Measurements from ENCODE around the gene DNAH6.

Gene DNAH6

GRCh38 chr2:84793641-84794040, 277.3 kb downstream of the DNAH6 start:
- TF ChIP-seq CTCF (IDR thresholded peaks at IDR 0.05; ENCODE audit: low read depth, low read length, missing control alignments) = no peak
- no peak for DNase-seq (ENCODE audit: extremely low read depth, low read depth)

GRCh38 chr2:84796798-84797197, 280.5 kb downstream of the DNAH6 start:
- no peak for TF ChIP-seq CTCF (IDR thresholded peaks at IDR 0.05; ENCODE audit: low read depth, low read length, missing control alignments)
- no peak overlapping the region for H3K4me3 ChIP-seq (replicated peaks; ENCODE audit: low read depth, low read length)
- DNase-seq (ENCODE audit: extremely low read depth, low read depth) = no peak

More at GRCh38 chr2:84793641-84794040, 277.3 kb downstream of the DNAH6 start:
- no peak overlapping the region for H3K4me3 ChIP-seq (replicated peaks; ENCODE audit: low read depth, low read length)

GRCh38 chr2:84797271-84797670, 281.0 kb downstream of the DNAH6 start:
- H3K4me3 ChIP-seq (replicated peaks; ENCODE audit: low read depth, low read length) = no peak overlapping the region
- no peak for TF ChIP-seq CTCF (IDR thresholded peaks at IDR 0.05; ENCODE audit: low read depth, low read length, missing control alignments)
- no peak for DNase-seq (ENCODE audit: extremely low read depth, low read depth)

- no peak for TF ChIP-seq CTCF (IDR thresholded peaks at IDR 0.05; ENCODE audit: low read depth, low read length, missing control alignments)
- DNase-seq (ENCODE audit: extremely low read depth, low read depth) = no peak
- H3K4me3 ChIP-seq (replicated peaks; ENCODE audit: low read depth, low read length) = no peak overlapping the region
Measured at GRCh38 chr2:84799772-84800171, 283.5 kb downstream of the DNAH6 start.

GRCh38 chr2:84800194-84800805, 284.0 kb downstream of the DNAH6 start:
- TF ChIP-seq CTCF (IDR thresholded peaks at IDR 0.05; ENCODE audit: low read depth, low read length, missing control alignments) = no peak
- no peak for DNase-seq (ENCODE audit: extremely low read depth, low read depth)
- H3K4me3 ChIP-seq (replicated peaks; ENCODE audit: low read depth, low read length) = no peak overlapping the region

GRCh38 chr2:84801811-84802210, 285.5 kb downstream of the DNAH6 start:
- H3K4me3 ChIP-seq (replicated peaks; ENCODE audit: low read depth, low read length) = no peak overlapping the region
- no peak for DNase-seq (ENCODE audit: extremely low read depth, low read depth)
- TF ChIP-seq CTCF (IDR thresholded peaks at IDR 0.05; ENCODE audit: low read depth, low read length, missing control alignments) = no peak
